HG03520 (cell line): ENCODE data around the gene TMEM54.
"Not testable (repeated sequence)": the region's sequence is repeated elsewhere in the genome, so short reads cannot be mapped to it uniquely, and the experiment has no call there.

Source experiments
- ATAC-seq: cut with Tn5 transposase; IDR thresholded peaks from one replicate; pipeline ENCODE4 v1.9.1; 2021; ENCODE audit warnings: mild to moderate bottlenecking, moderate library complexity; ENCODE audit not compliant: unreplicated experiment

TMEM54 gene

GRCh38 chr1:32919811-32920733 lies 18.9 kb upstream of the TMEM54 start:
- ATAC-seq: no peak

GRCh38 chr1:32918179-32918578 lies 17.0 kb upstream of the TMEM54 start:
- no peak for ATAC-seq

GRCh38 chr1:32917521-32917920 lies 16.3 kb upstream of the TMEM54 start:
- no peak for ATAC-seq

GRCh38 chr1:32915766-32916706 lies 14.8 kb upstream of the TMEM54 start:
- no peak for ATAC-seq

GRCh38 chr1:32910319-32910718 lies 9.1 kb upstream of the TMEM54 start:
- no peak for ATAC-seq

GRCh38 chr1:32907435-32907834 lies 6.2 kb upstream of the TMEM54 start:
- ATAC-seq: no peak

- no peak for ATAC-seq
These were observed 5.5 kb upstream of the TMEM54 start for GRCh38 chr1:32906654-32907053.

GRCh38 chr1:32905588-32905987 lies 4.4 kb upstream of the TMEM54 start:
- ATAC-seq: not testable (repeated sequence)

GRCh38 chr1:32904797-32905196 lies 3.6 kb upstream of the TMEM54 start:
- ATAC-seq: no peak

GRCh38 chr1:32903991-32904785 lies 3.0 kb upstream of the TMEM54 start:
- no peak for ATAC-seq

GRCh38 chr1:32902535-32902920 lies 1.3 kb upstream of the TMEM54 start:
- no peak for ATAC-seq

GRCh38 chr1:32901823-32902534 lies 790 bp upstream of the TMEM54 start:
- no peak for ATAC-seq

GRCh38 chr1:32900371-32900955 lies 726 bp downstream of the TMEM54 start:
- ATAC-seq: no peak

GRCh38 chr1:32899586-32900296 lies 1.4 kb downstream of the TMEM54 start:
- no peak for ATAC-seq

- no peak for ATAC-seq
These were observed 2.2 kb downstream of the TMEM54 start for GRCh38 chr1:32898958-32899357.

- ATAC-seq: no peak
These were observed 3.1 kb downstream of the TMEM54 start for GRCh38 chr1:32898056-32898455.

- ATAC-seq: no peak
These were observed 3.8 kb downstream of the TMEM54 start for GRCh38 chr1:32897082-32898049.

GRCh38 chr1:32896451-32896850 lies 4.7 kb downstream of the TMEM54 start:
- no peak for ATAC-seq
